ENCODE results near the gene CTRB2. TPM values are rescaled to one million over a fixed set of nuclear protein-coding genes. Genes with fewer than 3 reads are reported as not detected.
"Not testable (repeated sequence)": the region's sequence is repeated elsewhere in the genome, so short reads cannot be mapped to it uniquely, and the experiment has no call there.

The CTRB2 gene
- total RNA-seq, 1 donor from 2014 or later: not detected

- H3K4me3 ChIP-seq (ENCODE audit: low read depth, low read length): no peak overlapping the region
- no peak for TF ChIP-seq CTCF (conservative IDR thresholded peaks at IDR 0.05; ENCODE audit: low read depth, low read length)
- no peak for DNase-seq (ENCODE audit: low read depth)
Measured at GRCh38 chr16:75225678-75226515, 18.9 kb upstream of the CTRB2 start.

- no peak overlapping the region for H3K4me3 ChIP-seq (ENCODE audit: low read depth, low read length)
- TF ChIP-seq CTCF (conservative IDR thresholded peaks at IDR 0.05; ENCODE audit: low read depth, low read length): no peak
- DNase-seq (ENCODE audit: low read depth): no peak
Measured at GRCh38 chr16:75225092-75225491, 18.1 kb upstream of the CTRB2 start.

GRCh38 chr16:75224306-75225082 is 17.5 kb upstream of the CTRB2 start:
- TF ChIP-seq CTCF (conservative IDR thresholded peaks at IDR 0.05; ENCODE audit: low read depth, low read length): no peak
- DNase-seq (ENCODE audit: low read depth): no peak
- H3K4me3 ChIP-seq (ENCODE audit: low read depth, low read length): no peak overlapping the region

GRCh38 chr16:75223129-75223528 is 16.2 kb upstream of the CTRB2 start:
- DNase-seq (ENCODE audit: low read depth); H3K4me3 ChIP-seq (ENCODE audit: low read depth, low read length): not testable (repeated sequence)

- H3K4me3 ChIP-seq (ENCODE audit: low read depth, low read length): no peak overlapping the region
- TF ChIP-seq CTCF (conservative IDR thresholded peaks at IDR 0.05; ENCODE audit: low read depth, low read length): no peak
- DNase-seq (ENCODE audit: low read depth): no peak
Measured at GRCh38 chr16:75222271-75222783, 15.4 kb upstream of the CTRB2 start.

GRCh38 chr16:75219838-75220237 is 12.9 kb upstream of the CTRB2 start:
- no peak overlapping the region for H3K4me3 ChIP-seq (ENCODE audit: low read depth, low read length)
- TF ChIP-seq CTCF (conservative IDR thresholded peaks at IDR 0.05; ENCODE audit: low read depth, low read length): no peak
- DNase-seq (ENCODE audit: low read depth): no peak

- no peak overlapping the region for H3K4me3 ChIP-seq (ENCODE audit: low read depth, low read length)
- no peak for DNase-seq (ENCODE audit: low read depth)
- no peak for TF ChIP-seq CTCF (conservative IDR thresholded peaks at IDR 0.05; ENCODE audit: low read depth, low read length)
Measured at GRCh38 chr16:75219088-75219487, 12.1 kb upstream of the CTRB2 start.

Measured in epithelial cell of proximal tubule (primary cell).